Stimulated activated CD8-positive, alpha-beta memory T cell treated with anti-CD3 and anti-CD28 coated beads, Interleukin-7, amount 100 ng/mL, for 24 hours (primary cell): Measurements from ENCODE around the gene FGF9.

Source experiments
- DNase-seq: peaks from one replicate; pipeline ENCODE4 v3.0.0-alpha.2; 2020; ENCODE audit warnings: low read depth

The FGF9 gene

GRCh38 chr13:21670883-21671619, at the start of gene FGF9:
Gene FGF9, plus strand, starts transcription at chr13:21671073. Its CDS starts 840 bp downstream, at chr13:21671913.
- peak; percentile 59 for DNase-seq

- no peak for DNase-seq
These were observed 45.5 kb upstream of the FGF9 start for GRCh38 chr13:21625366-21625765.

DNA sequence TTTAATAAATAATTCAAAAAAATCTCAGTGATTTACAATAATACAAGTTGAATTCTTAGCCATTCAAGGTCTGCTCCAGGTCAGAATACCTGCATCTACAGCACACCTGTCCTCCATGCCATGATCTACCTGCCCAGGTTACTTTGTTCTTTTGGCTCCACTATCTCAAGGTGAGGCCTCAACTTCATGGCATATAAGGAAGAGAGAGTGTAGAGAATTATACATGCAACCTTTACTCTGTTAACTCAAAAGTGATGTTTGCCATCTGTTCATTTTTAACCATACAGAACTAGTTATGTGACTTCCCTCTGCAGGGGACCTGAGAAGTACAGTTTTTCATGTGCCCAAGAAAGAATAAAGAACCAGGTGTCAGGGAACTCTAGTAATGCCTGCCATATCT, 38.7 kb upstream of the FGF9 start:
- DNase-seq, result no peak

- DNase-seq, result no peak
These were observed 34.2 kb upstream of the FGF9 start for GRCh38 chr13:21636656-21637055.

- DNase-seq, result peak; percentile 6
These were observed 33.6 kb upstream of the FGF9 start for GRCh38 chr13:21637296-21637695.

- DNase-seq, result no peak
These were observed 32.3 kb upstream of the FGF9 start for GRCh38 chr13:21638319-21639282.

DNA sequence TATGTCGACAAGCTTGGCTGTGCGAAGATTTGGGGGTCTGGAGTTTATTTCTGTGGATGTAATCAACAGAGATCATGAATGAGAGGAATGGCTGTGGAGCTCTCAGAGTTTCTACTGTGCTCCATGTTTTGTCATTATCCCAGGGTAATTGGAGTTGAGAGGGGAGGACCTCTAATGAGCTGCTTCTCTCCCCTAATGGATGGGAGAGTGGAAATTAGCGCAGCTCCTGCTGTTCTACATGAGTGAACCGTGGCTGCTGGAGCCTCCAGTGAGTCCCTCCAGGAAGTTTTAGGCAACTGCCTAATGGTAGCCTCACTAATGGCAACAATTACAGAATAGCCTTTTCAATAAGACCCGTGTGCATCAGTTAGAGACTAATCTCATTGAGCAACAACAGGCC, 31.3 kb upstream of the FGF9 start:
- no peak for DNase-seq

GRCh38 chr13:21641629-21642028, 29.2 kb upstream of the FGF9 start:
- no peak for DNase-seq

GRCh38 chr13:21657538-21657937, 13.3 kb upstream of the FGF9 start:
- DNase-seq, result no peak

DNA sequence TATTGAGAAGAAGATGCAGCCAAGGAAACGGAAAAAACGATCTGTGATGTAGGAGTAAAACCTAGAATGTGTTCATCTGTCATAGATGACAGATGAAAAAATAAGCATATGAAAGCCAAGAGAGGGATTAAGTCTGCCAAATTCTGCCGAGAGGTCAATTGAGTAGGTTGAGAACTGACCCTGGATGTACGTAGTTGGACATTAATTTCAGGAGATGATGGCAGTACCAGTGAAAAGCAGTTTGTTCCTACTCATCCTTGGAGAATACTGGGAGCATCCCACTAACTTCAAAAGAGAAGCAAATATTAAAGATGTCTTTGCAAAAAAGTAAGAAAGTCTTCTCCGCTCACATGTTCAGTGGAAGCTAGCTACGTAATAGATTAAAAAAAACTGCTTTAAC, 11.8 kb upstream of the FGF9 start:
- no peak for DNase-seq

DNA sequence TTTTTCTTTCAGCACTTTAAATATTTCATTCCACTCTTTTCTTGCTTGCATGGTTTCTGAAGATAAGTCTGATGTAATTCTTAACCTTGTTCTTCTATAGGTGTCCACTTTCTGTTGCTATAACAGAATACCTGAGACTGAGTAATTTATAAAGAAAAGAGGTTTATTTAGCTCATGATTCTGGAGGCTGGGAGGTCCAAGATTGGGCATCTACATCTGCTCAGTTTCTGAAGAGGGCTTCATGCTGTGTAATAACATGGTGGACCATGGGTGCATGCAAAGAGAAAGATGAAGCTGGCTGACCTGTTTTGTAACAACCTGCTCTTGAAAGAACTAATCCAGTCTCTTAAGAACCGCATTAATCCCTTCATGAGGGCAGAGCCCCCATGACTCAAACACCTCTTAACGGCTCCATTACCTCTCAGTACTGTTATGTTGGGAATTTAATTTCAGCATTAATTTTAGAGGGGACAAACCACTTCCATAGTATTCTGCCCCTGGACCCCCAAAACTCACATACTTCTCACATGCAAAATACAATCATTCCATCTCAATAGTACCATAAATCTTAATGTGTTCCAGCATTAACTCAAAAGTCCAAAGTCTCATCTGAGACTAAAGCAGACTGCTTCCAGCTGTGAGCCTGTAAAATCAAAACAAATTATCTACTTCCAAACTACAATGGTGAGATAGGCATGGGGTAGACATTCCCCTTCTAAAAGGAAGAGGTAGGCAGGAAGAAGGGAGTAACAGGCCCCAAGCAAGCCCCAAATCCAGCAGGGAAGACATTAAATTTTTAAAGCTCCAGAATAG, 9.6 kb upstream of the FGF9 start:
- DNase-seq, result no peak

DNA sequence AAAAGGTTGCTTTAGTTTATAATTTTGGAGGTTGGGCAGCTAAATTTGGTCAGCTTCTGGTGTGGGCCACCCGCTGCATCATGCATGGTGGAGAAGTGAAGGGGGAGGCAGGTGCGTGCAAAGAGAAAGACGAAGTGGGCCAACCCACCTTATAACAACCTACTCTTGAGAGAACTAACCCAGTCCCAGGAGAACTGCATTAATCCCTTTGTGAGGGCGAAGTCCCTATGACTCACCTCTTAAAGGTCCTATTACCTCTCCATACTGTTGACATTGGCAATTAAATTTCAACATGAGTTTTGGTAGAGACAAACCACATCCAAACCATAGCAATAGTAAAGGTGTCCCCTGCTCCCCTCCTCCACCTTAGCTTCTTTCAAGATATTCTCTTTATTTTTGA, 7.7 kb upstream of the FGF9 start:
- no peak for DNase-seq

- no peak for DNase-seq
These were observed 2.1 kb upstream of the FGF9 start for GRCh38 chr13:21668732-21669275.

- no peak for DNase-seq
These were observed 629 bp upstream of the FGF9 start for GRCh38 chr13:21670006-21670882.

DNA sequence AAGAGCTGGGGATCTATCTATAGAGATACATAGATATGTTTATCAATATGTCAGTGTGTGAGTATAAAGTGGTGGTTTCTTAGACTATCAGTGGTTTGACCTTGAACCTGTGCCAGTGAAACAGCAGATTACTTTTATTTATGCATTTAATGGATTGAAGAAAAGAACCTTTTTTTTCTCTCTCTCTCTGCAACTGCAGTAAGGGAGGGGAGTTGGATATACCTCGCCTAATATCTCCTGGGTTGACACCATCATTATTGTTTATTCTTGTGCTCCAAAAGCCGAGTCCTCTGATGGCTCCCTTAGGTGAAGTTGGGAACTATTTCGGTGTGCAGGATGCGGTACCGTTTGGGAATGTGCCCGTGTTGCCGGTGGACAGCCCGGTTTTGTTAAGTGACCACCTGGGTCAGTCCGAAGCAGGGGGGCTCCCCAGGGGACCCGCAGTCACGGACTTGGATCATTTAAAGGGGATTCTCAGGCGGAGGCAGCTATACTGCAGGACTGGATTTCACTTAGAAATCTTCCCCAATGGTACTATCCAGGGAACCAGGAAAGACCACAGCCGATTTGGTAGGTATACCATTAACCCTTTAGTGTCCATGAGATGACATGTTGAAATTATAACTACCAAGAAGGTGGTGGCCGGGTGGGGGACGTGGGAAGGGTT, 880 bp downstream of the FGF9 start:
- no peak for DNase-seq

DNA sequence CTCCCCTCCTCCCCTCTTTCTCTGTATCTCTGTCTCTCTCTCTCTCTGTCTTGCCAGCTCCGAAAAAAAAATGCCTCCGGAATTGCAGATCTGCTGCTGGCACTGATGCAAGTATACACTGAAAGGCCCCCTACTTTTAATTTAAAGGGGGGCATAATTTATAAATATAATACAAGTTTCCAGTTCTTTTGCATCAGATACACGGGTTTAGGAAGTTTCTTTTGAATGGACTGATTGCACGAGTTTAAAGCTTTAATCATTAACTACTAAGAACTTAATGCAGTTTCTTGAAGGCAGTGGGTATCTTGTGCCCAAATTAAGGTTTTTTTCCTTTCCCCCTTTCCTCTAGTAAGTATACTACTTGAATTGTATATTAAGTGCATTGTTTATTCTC, 1.4 kb downstream of the FGF9 start:
- no peak for DNase-seq

DNA sequence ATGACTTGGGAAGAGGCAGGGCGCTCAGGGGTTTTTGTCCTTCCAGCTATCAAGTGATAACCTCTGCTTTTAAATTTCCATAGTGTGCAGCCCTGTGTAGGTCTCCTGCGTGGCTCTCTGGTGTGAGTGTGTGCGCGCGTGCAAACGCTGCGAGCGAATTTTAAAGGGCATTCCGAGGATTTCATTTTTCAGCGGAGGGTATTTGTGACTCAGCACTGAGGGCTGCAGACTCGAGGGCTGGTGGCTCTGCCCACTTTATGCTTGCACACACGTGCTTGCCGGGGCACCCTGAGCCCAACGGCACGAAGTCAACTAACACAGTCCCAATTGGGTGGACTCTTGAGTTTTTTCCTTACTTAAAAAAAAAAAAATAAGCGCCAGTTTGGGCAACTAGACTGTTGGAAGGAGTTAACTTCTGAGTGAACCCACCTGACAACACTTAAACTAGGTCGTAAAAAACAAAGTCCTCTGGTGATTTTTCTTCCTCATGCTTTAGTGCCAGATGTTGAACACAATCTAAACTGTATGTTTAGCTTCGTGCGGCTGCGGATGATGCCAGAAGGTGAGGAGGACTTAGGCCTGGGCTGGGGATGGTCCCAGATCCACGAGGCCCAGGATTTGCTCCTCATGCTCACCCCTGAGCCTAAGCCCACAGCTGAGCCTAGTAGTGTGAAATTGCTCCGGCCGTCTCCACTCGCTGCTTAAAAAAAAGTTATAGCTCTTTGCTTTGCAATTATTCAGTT, 2.1 kb downstream of the FGF9 start:
- no peak for DNase-seq

DNA sequence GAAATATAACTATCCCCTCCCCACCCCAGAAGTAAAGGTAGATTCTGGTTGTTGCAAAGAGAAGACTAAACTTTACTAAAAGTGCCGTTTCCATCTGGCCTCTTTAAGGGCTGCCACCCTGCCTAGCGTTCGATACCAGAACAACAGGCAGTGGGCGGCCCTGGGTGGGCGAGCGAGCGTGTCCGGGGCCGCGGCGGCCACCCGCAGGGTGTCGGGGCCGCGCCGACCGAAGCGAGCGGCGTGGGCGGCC, 2.6 kb downstream of the FGF9 start:
- DNase-seq, result no peak

GRCh38 chr13:21673789-21674489, 3.1 kb downstream of the FGF9 start:
- DNase-seq, result no peak
